T-helper 2 cell (primary cell): ENCODE data around the gene CTSA.
"Not testable (repeated sequence)": the region's sequence is repeated elsewhere in the genome, so short reads cannot be mapped to it uniquely, and the experiment has no call there.

Experiments used
- DNase-seq, 5 experiments: peaks; one replicate each; pipeline versions ENCODE4 v3.0.0 to v3.0.0-alpha.2; 2012 to 2022

Gene CTSA

GRCh38 chr20:45867136-45867818 is 23.9 kb upstream of the CTSA start:
- no peak for DNase-seq

- DNase-seq, result no peak
Measured at GRCh38 chr20:45867819-45868176, 23.3 kb upstream of the CTSA start.

- no peak for DNase-seq
Measured at GRCh38 chr20:45872626-45873025, 18.5 kb upstream of the CTSA start.

- DNase-seq, result peak in 1 of 5 experiments; percentile 65
Measured at GRCh38 chr20:45873409-45874103, 17.6 kb upstream of the CTSA start.

GRCh38 chr20:45874104-45874481 is 17.0 kb upstream of the CTSA start:
- not testable (repeated sequence) for DNase-seq

GRCh38 chr20:45874576-45874975 is 16.6 kb upstream of the CTSA start:
- no peak for DNase-seq

GRCh38 chr20:45878076-45878761 is 12.9 kb upstream of the CTSA start:
- no peak for DNase-seq

- DNase-seq, result peak; percentile 91 to 99 (median 97)
Measured at GRCh38 chr20:45880988-45881788, 9.9 kb upstream of the CTSA start, which contains the start of gene ZSWIM1. TSS of gene ZSWIM1 (plus strand) at chr20:45881227. CDS start at chr20:45882593, 1,366 bp downstream.

GRCh38 chr20:45882469-45883099 is 8.6 kb upstream of the CTSA start:
- no peak for DNase-seq

GRCh38 chr20:45883100-45883469 is 8.1 kb upstream of the CTSA start:
- DNase-seq, result peak in 1 of 5 experiments; percentile 58

- DNase-seq, result no peak
Measured at GRCh38 chr20:45886590-45887345, 4.4 kb upstream of the CTSA start.

- DNase-seq, result no peak
Measured at GRCh38 chr20:45887346-45887715, 3.8 kb upstream of the CTSA start, which contains the start of gene SPATA25. TSS of gene SPATA25 (minus strand) at chr20:45887622. CDS start at chr20:45887590, 32 bp downstream.

- DNase-seq, result no peak
Measured at GRCh38 chr20:45888681-45889080, 2.5 kb upstream of the CTSA start.

- no peak for DNase-seq
Measured at GRCh38 chr20:45890077-45890984, 804 bp upstream of the CTSA start.

GRCh38 chr20:45892049-45892825 is 1.1 kb downstream of the CTSA start:
- no peak for DNase-seq

GRCh38 chr20:45892828-45893500 is 1.8 kb downstream of the CTSA start:
- peak in 2 of 5 experiments; percentile 46 to 63 for DNase-seq

- no peak for DNase-seq
Measured at GRCh38 chr20:45893831-45894230, 2.7 kb downstream of the CTSA start.

GRCh38 chr20:45894797-45895196 is 3.7 kb downstream of the CTSA start:
- no peak for DNase-seq

GRCh38 chr20:45896641-45897161 is 5.6 kb downstream of the CTSA start:
- DNase-seq, result no peak
